Measurements from ENCODE around the gene ANKRD9. TPM values are rescaled to one million over a fixed set of nuclear protein-coding genes. Genes with fewer than 3 reads are reported as not detected.

ANKRD9 gene
- total and polyA plus RNA-seq, 2 of the 13 experiments (the other 11 are each of a cell fraction or from before 2014, with no cell fraction given), result 10.0 to 15.0 TPM

GRCh38 chr14:102509746-102510615, at the start of gene ANKRD9 (continued):
- TF ChIP-seq, protein P1, sequence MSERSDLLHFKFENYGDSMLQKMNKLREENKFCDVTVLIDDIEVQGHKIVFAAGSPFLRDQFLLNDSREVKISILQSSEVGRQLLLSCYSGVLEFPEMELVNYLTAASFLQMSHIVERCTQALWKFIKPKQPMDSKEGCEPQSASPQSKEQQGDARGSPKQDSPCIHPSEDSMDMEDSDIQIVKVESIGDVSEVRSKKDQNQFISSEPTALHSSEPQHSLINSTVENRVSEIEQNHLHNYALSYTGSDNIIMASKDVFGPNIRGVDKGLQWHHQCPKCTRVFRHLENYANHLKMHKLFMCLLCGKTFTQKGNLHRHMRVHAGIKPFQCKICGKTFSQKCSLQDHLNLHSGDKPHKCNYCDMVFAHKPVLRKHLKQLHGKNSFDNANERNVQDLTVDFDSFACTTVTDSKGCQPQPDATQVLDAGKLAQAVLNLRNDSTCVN (CRISPR knock-in tag; IDR thresholded peaks at IDR 0.05; ENCODE audit: borderline replicate concordance), result no peak
- TF ChIP-seq ZNF605 (CRISPR knock-in tag; IDR thresholded peaks at IDR 0.05), result peak; percentile 80
- no peak; the same call in 1 of the 2 replicates for TF ChIP-seq ZNF460 (CRISPR knock-in tag; IDR thresholded peaks at IDR 0.05; ENCODE audit: borderline replicate concordance)
- TF ChIP-seq ZNF207 (IDR thresholded peaks at IDR 0.05; ENCODE audit: borderline replicate concordance), result no peak
- TF ChIP-seq CBFB (CRISPR knock-in tag; IDR thresholded peaks at IDR 0.05), result no peak
- 0 out of 2 replicates have a peak, but pooled peaks have one; percentile 19 for TF ChIP-seq FOXJ3 (CRISPR knock-in tag; IDR thresholded peaks at IDR 0.05; ENCODE audit: borderline replicate concordance)
- peak; percentile 83 for TF ChIP-seq CREB1 (IDR thresholded peaks at IDR 0.05)
- peak; percentile 66; the same call in 1 of the 2 replicates for TF ChIP-seq CREB1 (CRISPR knock-in tag; IDR thresholded peaks at IDR 0.05)
- TF ChIP-seq SP4 (CRISPR knock-in tag; IDR thresholded peaks at IDR 0.05), result peak; percentile 66
- TF ChIP-seq TCF7L2 (IDR thresholded peaks at IDR 0.05; ENCODE audit: low read depth, low read length), result no peak
- no peak for TF ChIP-seq ZNF782 (CRISPR knock-in tag; IDR thresholded peaks at IDR 0.05; ENCODE audit: borderline replicate concordance)
- no peak for TF ChIP-seq ZNF850 (CRISPR knock-in tag; conservative IDR thresholded peaks at IDR 0.05)
- no peak for TF ChIP-seq TOE1 (CRISPR knock-in tag; IDR thresholded peaks at IDR 0.05)
- TF ChIP-seq THRA (CRISPR knock-in tag; IDR thresholded peaks at IDR 0.05; ENCODE audit: borderline replicate concordance), result peak; percentile 66; the same call in 1 of the 2 replicates
- no peak for TF ChIP-seq NR3C1 (CRISPR knock-in tag; IDR thresholded peaks at IDR 0.05)
- TF ChIP-seq, protein P2, sequence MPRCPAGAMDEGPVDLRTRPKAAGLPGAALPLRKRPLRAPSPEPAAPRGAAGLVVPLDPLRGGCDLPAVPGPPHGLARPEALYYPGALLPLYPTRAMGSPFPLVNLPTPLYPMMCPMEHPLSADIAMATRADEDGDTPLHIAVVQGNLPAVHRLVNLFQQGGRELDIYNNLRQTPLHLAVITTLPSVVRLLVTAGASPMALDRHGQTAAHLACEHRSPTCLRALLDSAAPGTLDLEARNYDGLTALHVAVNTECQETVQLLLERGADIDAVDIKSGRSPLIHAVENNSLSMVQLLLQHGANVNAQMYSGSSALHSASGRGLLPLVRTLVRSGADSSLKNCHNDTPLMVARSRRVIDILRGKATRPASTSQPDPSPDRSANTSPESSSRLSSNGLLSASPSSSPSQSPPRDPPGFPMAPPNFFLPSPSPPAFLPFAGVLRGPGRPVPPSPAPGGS (CRISPR knock-in tag; IDR thresholded peaks at IDR 0.05), result peak; percentile 69
- no peak for TF ChIP-seq ZFX (CRISPR knock-in tag; IDR thresholded peaks at IDR 0.05; ENCODE audit: low read depth)
- peak; percentile 63; the same call in 1 of the 2 replicates for TF ChIP-seq ZNF230 (CRISPR knock-in tag; IDR thresholded peaks at IDR 0.05)
- TF ChIP-seq KLF16 (CRISPR knock-in tag; IDR thresholded peaks at IDR 0.05), result 0 out of 4 replicates have a peak, but pooled peaks of 1 of the 2 experiments have one; percentile 54
- no peak for TF ChIP-seq ZNF251 (CRISPR knock-in tag; IDR thresholded peaks at IDR 0.05)
